ENCODE data around the gene DLGAP1.

DLGAP1 gene

DNA sequence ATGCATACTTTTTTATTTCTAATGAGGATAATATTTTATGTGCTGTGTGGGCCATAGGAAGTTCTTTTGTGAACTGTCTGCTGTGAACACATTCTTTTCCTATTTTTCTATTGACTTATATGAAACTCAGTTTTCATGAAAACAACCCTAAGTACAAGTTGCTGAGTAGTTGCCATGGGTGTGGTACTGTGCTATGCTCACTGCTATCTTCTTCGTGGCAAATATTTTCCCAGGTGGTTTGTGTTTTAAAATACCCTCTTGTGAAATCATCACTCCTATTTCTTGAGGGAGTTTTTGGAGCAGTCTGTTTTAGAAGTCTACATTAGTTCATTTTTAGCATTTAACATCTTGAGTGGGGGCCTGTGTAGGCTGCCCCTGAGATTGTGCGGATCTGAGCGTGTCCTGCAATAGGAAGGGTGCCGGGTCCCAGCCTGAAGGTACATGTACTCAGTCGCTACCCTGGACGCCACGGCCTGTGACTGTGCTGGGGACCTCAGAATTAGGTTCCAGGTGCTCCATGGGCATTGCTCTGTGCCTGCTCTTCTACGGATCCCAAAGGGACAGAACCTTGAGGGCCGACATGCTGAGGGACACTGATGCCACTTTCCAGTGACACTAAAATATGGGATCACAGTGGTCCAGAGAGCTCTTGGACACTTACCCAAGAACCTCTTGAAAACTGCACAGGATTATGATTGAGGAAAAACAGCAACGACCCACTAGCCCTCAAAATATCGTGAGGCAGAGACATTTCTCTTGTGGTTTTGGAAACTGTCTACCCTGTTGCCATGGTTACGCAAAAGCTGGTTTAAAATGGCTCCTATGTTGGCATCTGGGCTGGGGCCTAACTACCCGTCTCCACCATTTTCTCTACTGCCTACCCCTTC is 524.7 kb downstream of the DLGAP1 start (continued):
- TF ChIP-seq, protein P1, sequence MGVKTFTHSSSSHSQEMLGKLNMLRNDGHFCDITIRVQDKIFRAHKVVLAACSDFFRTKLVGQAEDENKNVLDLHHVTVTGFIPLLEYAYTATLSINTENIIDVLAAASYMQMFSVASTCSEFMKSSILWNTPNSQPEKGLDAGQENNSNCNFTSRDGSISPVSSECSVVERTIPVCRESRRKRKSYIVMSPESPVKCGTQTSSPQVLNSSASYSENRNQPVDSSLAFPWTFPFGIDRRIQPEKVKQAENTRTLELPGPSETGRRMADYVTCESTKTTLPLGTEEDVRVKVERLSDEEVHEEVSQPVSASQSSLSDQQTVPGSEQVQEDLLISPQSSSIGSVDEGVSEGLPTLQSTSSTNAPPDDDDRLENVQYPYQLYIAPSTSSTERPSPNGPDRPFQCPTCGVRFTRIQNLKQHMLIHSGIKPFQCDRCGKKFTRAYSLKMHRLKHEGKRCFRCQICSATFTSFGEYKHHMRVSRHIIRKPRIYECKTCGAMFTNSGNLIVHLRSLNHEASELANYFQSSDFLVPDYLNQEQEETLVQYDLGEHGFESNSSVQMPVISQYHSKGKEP (tag by site-specific recombination; IDR thresholded peaks at IDR 0.05): no peak
- TF ChIP-seq, protein P2, sequence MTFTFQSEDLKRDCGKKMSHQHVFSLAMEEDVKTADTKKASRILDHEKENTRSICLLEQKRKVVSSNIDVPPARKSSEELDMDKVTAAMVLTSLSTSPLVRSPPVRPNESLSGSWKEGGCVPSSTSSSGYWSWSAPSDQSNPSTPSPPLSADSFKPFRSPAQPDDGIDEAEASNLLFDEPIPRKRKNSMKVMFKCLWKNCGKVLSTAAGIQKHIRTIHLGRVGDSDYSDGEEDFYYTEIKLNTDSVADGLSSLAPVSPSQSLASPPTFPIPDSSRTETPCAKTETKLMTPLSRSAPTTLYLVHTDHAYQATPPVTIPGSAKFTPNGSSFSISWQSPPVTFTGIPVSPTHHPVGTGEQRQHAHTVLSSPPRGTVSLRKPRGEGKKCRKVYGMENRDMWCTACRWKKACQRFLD (tag by site-specific recombination; IDR thresholded peaks at IDR 0.05): no peak
- TF ChIP-seq, protein P3, sequence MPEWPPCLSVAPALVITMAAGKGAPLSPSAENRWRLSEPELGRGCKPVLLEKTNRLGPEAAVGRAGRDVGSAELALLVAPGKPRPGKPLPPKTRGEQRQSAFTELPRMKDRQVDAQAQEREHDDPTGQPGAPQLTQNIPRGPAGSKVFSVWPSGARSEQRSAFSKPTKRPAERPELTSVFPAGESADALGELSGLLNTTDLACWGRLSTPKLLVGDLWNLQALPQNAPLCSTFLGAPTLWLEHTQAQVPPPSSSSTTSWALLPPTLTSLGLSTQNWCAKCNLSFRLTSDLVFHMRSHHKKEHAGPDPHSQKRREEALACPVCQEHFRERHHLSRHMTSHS (tag by site-specific recombination; IDR thresholded peaks at IDR 0.05): no peak

DNA sequence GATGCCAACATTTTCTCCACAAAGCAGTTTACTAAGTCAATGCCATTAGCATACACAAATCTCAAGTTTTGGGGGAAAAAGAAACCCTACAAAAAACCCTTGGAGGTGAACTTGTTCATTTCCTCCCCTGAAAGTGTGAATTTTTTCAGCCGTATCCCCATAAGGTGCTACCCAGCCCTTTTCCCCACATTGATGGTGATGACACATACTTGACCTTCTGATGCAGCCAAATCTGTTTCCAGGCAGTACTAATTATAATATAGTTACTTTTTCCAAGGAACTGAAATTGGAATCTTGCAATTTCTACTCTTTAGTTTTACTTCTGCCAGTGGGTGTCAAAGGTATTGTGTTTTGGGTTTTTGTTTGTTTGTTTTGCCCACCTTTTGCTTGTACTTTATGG is 530.7 kb downstream of the DLGAP1 start:
- POLR2A ChIA-PET: no interaction called here
- Histone ChIP-seq H3K36me3 (ENCODE audit: control insufficient read depth in 2 of 2, insufficient read depth in 1 of 2, low read length in 2 of 2) (no peaks in the 10 kb centered on the region), H3K4me1 (ENCODE audit: control insufficient read depth, insufficient read depth, low read length) (no peaks in the 10 kb centered on the region), H3K27ac (ENCODE audit: extremely low read depth, low read depth, low read length) (no peak overlapping the region), H3K4me3 (ENCODE audit: low read depth, low read length) (no peak overlapping the region), H3K9me3 (ENCODE audit: control insufficient read depth, insufficient read depth, low read depth, low read length) (no peaks in the 10 kb centered on the region)
- CTCF ChIA-PET: no interaction called here
- TF ChIP-seq ZNF23 (tag by site-specific recombination; IDR thresholded peaks at IDR 0.05; ENCODE audit: borderline replicate concordance): no peak
- TF ChIP-seq, protein P4, sequence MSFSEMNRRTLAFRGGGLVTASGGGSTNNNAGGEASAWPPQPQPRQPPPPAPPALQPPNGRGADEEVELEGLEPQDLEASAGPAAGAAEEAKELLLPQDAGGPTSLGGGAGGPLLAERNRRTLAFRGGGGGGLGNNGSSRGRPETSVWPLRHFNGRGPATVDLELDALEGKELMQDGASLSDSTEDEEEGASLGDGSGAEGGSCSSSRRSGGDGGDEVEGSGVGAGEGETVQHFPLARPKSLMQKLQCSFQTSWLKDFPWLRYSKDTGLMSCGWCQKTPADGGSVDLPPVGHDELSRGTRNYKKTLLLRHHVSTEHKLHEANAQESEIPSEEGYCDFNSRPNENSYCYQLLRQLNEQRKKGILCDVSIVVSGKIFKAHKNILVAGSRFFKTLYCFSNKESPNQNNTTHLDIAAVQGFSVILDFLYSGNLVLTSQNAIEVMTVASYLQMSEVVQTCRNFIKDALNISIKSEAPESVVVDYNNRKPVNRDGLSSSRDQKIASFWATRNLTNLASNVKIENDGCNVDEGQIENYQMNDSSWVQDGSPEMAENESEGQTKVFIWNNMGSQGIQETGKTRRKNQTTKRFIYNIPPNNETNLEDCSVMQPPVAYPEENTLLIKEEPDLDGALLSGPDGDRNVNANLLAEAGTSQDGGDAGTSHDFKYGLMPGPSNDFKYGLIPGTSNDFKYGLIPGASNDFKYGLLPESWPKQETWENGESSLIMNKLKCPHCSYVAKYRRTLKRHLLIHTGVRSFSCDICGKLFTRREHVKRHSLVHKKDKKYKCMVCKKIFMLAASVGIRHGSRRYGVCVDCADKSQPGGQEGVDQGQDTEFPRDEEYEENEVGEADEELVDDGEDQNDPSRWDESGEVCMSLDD (tag by site-specific recombination; IDR thresholded peaks at IDR 0.05): no peak
- no peak for TF ChIP-seq GLIS2 (tag by site-specific recombination; IDR thresholded peaks at IDR 0.05)
- no peak for TF ChIP-seq ZNF792 (tag by site-specific recombination; IDR thresholded peaks at IDR 0.05)

DNA sequence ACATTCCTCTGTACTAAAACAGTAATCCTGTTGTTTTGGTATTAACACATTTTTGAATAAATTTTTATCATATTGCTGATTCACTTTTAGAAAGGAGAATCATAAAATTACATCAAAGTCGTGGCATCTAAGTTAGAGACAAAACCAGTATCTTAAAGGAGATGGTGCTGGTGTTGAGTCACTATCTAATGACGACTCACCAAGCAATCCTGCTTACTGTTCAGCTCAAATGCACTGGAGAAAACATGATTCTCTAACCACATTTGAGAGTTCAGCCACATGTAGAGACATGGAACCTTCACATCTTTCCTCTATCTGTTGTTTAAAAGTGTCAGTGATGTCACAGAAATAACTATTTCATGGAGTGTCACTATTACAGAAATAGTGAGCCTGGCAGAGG is 531.4 kb downstream of the DLGAP1 start:
- ChIA-PET POLR2A (no interaction called here), CTCF (no interaction called here)
- Histone ChIP-seq H3K4me1 (ENCODE audit: control insufficient read depth, insufficient read depth, low read length) (no peaks in the 10 kb centered on the region), H3K4me3 (ENCODE audit: low read depth, low read length) (no peak overlapping the region), H3K36me3 (ENCODE audit: control insufficient read depth in 2 of 2, insufficient read depth in 1 of 2, low read length in 2 of 2) (no peaks in the 10 kb centered on the region), H3K27ac (ENCODE audit: extremely low read depth, low read depth, low read length) (no peak overlapping the region), H3K9me3 (ENCODE audit: control insufficient read depth, insufficient read depth, low read depth, low read length) (no peaks in the 10 kb centered on the region)
- TF ChIP-seq TRIM28 (IDR thresholded peaks at IDR 0.05; ENCODE audit: borderline replicate concordance, low read length) (no peak), ZNF558 (tag by site-specific recombination; IDR thresholded peaks at IDR 0.05) (no peak), ZNF404 (tag by site-specific recombination; IDR thresholded peaks at IDR 0.05) (no peak), ZNF514 (tag by site-specific recombination; IDR thresholded peaks at IDR 0.05) (no peak), KLF10 (tag by site-specific recombination; IDR thresholded peaks at IDR 0.05) (no peak), SCRT2 (tag by site-specific recombination; IDR thresholded peaks at IDR 0.05) (no peak), GFI1B (tag by site-specific recombination; IDR thresholded peaks at IDR 0.05) (no peak), ZSCAN23 (tag by site-specific recombination; IDR thresholded peaks at IDR 0.05) (no peak), SP7 (tag by site-specific recombination; IDR thresholded peaks at IDR 0.05) (no peak), KLF1 (tag by site-specific recombination; IDR thresholded peaks at IDR 0.05) (no peak), ZNF24 (tag by site-specific recombination; IDR thresholded peaks at IDR 0.05) (no peak), HOXA7 (CRISPR knock-in tag; IDR thresholded peaks at IDR 0.05; ENCODE audit: borderline replicate concordance) (no peak), ZNF341 (tag by site-specific recombination; IDR thresholded peaks at IDR 0.05; ENCODE audit: low read depth) (no peak), ZNF175 (tag by site-specific recombination; IDR thresholded peaks at IDR 0.05) (no peak), KLF9 (tag by site-specific recombination; IDR thresholded peaks at IDR 0.05; ENCODE audit: low read depth) (no peak)
- TF ChIP-seq, protein P5, sequence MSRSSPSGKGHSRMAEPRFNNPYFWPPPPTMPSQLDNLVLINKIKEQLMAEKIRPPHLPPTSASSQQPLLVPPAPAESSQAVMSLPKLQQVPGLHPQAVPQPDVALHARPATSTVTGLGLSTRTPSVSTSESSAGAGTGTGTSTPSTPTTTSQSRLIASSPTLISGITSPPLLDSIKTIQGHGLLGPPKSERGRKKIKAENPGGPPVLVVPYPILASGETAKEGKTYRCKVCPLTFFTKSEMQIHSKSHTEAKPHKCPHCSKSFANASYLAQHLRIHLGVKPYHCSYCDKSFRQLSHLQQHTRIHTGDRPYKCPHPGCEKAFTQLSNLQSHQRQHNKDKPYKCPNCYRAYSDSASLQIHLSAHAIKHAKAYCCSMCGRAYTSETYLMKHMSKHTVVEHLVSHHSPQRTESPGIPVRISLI (tag by site-specific recombination; IDR thresholded peaks at IDR 0.05): no peak
- TF ChIP-seq, protein P6, sequence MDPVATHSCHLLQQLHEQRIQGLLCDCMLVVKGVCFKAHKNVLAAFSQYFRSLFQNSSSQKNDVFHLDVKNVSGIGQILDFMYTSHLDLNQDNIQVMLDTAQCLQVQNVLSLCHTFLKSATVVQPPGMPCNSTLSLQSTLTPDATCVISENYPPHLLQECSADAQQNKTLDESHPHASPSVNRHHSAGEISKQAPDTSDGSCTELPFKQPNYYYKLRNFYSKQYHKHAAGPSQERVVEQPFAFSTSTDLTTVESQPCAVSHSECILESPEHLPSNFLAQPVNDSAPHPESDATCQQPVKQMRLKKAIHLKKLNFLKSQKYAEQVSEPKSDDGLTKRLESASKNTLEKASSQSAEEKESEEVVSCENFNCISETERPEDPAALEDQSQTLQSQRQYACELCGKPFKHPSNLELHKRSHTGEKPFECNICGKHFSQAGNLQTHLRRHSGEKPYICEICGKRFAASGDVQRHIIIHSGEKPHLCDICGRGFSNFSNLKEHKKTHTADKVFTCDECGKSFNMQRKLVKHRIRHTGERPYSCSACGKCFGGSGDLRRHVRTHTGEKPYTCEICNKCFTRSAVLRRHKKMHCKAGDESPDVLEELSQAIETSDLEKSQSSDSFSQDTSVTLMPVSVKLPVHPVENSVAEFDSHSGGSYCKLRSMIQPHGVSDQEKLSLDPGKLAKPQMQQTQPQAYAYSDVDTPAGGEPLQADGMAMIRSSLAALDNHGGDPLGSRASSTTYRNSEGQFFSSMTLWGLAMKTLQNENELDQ (tag by site-specific recombination; IDR thresholded peaks at IDR 0.05; ENCODE audit: low read depth): no peak
